AML-193 (cell line): Measurements from ENCODE around the gene HNRNPC.

Experiments used
- DNase-seq, 2 experiments: peaks; one replicate each; lab custom pipeline; 2025; lab: John Stamatoyannopoulos, UW

The HNRNPC gene

DNA sequence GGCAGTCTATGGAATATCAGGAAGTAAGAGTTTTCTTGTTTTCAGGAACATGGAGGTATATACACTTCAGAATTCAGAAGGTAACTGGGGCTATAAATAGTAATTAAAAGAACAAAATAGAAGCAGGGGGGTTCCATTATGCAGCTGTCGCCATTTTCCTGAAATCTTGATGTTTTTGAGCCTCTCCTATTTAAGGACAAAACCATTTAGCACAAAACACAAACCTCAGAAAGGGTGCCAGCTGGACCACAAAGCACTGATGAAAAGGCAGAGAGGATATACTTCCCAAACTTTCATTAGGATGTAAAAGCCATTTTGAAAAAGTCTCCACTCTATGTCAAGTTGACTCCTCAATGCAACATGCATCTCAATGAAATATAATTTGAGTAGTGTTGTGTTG is 59.2 kb downstream of the HNRNPC start:
- DNase-seq, result no peak

DNA sequence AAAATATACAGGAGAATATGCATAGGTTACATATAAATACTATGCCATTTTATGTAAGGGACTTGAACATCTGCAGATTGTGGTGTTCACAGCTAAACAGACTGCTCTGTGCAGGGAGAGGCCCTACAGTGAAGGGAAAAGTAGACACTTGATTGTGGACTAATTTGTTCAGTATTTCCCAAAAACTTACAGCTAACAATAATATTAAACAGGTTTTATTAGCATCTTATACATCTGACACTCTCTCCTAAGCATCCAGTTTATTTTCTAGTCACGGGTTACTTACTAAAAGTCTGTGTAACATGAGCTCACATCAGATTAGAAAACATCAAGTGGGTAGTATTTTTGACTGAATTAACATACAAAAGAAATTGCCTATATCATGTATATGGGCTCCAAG is 60.1 kb downstream of the HNRNPC start:
- DNase-seq, result no peak

DNA sequence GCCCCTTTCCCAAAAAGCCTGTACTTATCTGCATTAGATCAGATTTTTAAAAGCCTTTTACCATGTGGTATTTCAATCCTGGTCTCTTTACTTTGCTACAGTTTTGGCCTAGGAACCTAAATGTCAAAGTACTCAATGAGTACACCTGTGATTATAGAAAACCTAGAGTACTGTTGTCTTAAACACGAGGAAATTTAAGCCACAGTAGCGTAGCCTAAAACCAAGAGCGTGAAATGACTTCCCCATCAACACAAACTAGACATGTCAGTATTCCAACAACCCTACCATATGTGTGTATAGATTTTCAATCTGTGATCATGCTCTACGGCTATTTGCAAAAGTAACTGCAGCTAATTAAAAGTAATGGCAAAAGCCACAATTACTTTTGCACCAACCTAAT is 60.7 kb downstream of the HNRNPC start:
- DNase-seq, result no peak

GRCh38 chr14:21206753-21207684 is 62.2 kb downstream of the HNRNPC start:
- DNase-seq, result no peak

DNA sequence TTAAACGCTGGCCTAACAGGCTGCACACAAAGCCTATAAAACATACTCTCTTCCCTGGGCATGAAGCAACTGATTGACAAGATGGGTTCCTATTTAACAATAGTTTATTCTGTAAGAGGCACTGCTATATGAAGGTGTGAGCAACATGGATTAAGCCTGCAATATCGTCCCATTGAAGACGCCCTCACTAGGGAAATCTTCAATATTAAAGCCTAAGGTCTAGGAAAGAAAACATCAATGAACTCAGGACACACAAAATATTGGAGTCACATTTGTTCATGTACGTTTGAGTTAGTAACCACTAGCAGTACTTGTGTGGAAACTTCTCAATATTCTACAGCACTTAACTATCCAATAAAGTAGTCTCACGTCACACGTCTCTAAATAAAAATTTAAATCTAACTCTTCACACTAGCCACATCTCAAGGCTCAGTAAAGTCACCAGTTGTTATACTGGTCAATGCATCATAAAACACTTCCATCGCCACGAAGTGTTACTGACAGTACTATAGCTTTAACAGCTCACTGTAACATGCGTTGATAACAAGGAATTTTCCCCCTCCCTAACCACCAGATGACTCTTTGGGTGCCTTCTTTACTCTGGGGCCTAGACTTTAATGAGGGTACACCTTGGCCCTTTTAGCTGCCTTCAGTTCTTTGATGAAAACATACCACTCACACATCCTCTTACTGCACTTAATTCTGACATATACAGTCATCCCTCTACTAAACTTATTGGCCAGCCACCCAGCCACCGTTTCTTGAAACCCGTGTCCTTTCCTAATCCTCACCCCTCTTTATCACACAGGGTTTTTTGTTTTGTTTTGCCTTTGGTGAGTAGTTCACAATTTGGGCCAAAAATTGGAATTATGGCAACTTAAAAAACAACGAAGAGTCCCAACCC is 63.3 kb downstream of the HNRNPC start:
- no peak for DNase-seq

- DNase-seq, result no peak
Observed at GRCh38 chr14:21205026-21205677, 64.1 kb downstream of the HNRNPC start.

DNA sequence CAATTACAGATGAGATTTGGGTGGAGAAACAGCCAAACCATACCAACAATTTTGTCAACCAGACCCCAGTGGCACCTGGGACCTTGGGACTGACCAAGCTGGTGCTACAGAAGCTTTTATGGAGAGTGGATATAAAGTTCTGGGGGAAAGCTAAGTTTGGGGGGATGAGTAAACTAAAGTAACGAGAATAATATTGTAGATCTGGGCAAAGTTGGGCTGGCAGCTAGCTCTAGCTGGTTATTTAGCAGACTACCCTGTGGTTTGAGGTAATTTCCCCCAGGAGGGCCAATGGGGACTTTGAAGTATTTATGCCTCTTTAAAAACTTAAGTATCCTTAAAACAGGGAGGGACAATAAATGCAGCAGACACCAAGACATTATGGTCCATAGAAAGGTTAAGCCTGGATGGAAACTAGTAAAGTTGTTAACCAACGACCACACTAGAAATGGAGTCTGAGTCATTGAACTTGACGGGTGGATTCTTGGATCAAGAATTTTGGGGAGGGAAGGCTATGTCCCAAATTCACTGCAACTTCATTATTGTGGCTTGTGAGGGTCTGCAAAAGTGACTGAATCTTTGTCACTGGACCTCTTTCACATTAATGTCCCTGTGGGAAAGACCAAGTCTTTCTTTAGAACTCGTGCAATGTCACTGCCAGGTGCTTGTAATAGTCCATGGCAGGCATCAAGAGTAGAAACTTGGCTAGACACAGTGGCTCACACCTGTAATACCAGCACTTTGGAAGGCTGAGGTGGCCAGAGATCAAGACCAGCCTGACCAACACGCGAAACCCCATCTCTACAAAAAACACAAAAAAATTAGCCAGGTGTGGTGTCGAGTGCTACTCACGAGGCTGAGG is 64.8 kb downstream of the HNRNPC start:
- no peak for DNase-seq

DNA sequence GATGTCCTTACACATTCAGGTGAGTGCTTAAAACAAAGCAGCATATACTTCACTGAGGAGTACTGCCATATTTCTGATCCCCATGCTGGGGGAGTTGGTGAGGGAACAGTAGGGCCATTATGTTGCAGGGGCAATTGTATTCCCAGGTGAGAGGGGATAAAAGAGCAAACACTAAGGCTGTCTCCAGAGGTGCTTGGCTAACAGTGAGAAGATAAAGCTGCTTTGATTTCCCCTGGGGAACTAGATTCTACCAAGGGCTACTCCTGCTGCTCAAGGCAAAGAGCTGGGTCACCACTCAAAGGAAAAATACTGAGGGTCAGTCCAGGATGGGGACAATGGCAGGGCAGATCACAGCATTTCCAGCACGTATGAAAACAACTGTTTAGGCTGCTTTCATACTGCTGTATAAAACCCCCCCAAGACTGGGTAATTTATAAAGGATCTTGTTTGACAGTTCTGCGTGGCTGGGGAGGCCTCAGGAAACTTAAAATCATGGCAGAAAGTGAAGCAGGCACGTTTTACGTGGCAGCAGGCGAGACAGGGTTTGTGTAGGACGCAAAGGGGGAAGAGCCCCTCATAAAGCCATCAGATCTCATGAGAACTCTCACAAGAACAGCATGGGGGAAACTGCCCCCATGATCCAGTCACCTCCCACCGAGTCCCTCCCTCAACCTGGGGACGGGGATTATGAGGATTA is 65.6 kb downstream of the HNRNPC start:
- no peak for DNase-seq

DNA sequence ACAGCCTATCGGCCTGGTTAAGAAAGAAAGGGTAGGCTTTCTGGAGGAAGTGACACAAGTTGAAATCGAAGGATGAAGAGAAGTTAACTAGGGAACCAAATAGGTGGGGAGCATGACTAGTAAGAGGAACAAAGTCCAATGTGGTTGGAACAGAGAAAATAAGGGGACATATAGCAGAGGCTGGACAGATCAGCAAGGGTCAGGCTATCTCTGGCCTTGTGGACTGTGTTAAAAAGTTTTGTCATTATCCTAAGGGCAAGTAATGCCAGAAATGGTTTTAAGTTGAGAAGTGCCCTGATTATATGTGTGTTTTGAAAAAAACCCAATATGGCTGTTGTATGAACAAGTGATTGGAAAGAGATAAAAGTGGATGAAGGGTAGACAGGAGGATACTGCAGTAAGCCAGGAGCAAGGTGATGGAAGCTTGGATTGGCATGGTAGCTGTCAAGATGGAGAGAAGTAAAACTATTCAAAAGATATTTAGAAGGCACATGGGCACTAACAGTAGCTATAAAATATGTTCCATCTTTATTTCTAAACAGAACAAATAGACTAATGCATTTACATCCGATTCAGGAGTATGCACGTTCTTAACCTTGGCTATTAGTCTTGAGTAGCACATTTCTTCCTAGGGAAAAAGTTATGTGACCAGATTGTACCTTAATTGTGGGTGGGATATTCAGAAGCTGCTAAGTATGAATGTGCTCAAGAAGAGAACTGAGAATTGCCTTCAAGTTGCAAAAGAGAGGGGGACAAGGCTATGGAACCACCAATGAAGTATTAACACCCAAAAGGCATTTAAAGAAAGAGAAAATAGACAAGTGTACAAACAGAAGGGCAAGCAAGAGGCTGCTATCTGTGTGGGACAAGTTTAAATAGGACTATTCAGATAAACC is 66.5 kb downstream of the HNRNPC start:
- no peak for DNase-seq

DNA sequence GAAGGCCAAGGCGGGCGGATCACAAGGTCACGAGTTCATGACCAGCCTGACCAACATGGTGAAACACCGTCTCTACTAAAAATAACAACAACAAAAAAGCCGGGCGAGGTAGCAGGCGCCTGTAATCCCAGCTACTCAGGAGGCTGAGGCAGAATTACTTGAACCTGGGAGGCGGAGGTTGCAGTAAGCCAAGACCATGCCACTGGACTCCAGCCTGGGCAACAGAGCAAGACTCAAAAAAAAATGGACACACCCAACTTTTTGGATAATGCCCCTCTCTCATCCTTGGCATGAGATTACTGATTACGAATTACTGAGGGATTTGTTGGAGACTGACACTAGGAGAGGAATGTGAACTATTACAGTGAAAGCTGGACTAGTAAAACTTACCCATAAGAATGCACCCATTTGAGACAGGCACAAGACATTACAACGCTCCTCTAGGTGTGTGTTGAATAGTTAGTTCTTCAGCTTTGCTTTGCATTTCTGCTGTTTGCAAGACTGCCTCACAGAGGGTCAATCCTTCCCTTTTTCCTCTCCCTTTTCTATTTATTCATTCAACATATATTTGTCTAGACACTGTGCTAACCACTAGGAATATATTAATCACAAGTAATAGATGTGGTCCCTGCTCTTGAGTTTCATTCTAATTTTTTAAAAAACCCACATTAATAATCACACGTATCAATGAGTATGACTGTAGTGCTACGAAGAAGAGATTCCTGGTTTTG is 67.3 kb downstream of the HNRNPC start:
- no peak for DNase-seq

- DNase-seq, result no peak
Observed at GRCh38 chr14:21200752-21201461, 68.3 kb downstream of the HNRNPC start.

DNA sequence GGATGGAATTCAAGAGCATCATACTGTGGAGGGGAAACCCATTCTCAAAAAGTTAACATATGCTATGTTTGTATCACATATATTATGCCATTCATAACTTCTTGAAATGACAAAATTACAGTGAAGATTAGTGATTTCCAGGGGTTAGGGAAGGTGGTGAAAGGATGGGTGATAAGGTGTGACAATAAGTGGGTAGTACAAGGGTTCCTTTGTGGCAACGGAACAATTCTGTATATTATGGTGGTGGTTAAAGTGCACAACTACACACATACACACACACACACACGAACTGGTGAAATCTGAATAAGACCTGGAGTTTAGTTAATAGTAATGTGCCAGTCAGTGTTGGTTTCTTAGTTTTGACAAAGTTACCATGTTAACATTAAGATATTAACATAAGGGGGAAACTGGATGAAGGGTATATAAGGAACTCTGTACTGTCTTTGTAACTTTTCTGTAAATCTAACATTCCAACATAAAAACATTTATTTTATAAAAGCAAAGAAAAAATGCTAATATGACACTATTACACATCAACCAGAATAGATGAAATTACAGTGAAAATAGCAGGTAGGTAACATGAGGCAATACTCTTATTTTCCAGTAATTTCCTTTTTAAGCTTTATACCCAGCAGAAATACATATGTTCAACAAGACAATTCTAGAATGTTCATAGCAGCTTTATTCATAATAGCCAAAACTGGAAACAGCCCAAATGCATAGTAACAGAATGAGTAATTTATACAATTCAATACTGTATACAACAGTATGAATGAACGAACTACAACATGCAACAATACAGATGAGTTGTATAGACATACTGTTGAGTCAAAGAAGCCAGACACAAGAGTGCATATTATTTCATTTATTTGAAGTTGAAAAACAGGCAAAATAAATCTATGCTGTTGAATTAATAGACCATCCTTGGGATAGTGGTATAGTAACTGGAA is 69.4 kb downstream of the HNRNPC start:
- no peak for DNase-seq

GRCh38 chr14:21197418-21198205 is 71.6 kb downstream of the HNRNPC start:
- no peak for DNase-seq

- DNase-seq, result no peak
Observed at GRCh38 chr14:21194597-21194996, 74.6 kb downstream of the HNRNPC start.

- no peak for DNase-seq
Observed at GRCh38 chr14:21192875-21193535, 76.2 kb downstream of the HNRNPC start.

DNA sequence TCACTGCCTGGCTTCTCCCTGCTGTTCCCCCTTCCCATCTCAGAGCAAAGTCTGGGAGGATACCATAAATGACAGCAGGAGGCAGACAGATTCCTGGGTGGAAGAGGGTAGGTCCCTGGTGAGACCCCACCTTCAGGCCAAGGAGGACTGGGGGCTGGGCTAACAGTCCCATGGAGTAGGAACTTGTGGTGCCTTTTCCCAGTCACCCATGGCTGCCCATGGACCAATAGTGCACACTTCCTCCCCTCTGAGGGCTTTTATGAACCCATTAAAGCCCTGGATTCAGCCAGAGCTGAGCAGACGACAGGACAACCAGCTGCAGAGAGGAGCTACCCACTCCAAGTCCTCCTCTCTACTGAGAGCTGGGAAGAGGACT is 76.8 kb downstream of the HNRNPC start:
- no peak for DNase-seq
